CD4-positive, alpha-beta memory T cell (primary cell): ENCODE data around the gene ZBTB46. TPM values are rescaled to one million over a fixed set of nuclear protein-coding genes. Genes with fewer than 3 reads are reported as not detected.

Experiments used
- CTCF ChIA-PET: fragments of 350-600 bp; sonication (Branson Sonifier 250); formaldehyde crosslinking; loops from one replicate; lab custom pipeline; 2021; ENCODE audit warnings: inconsistent platforms; ENCODE audit not compliant: partially characterized antibody; lab: Charles Lee
- POLR2A ChIA-PET: fragments of 350-600 bp; sonication (Branson Sonifier 250); formaldehyde crosslinking; loops from one replicate; lab custom pipeline; 2021; ENCODE audit not compliant: partially characterized antibody; lab: Charles Lee
- DNase-seq, 5 donors: peaks; one replicate each; pipeline versions ENCODE4 v3.0.0 to v3.0.0-alpha.2; 2020 to 2022; ENCODE audit warnings: mixed read lengths in 1 of 5
- H3K27ac ChIP-seq: one replicate; pipeline ENCODE4 v1.7.0; 2013; ENCODE audit warnings: low read depth, low read length
- H3K27me3 ChIP-seq: 2 replicates; pipeline ENCODE4 v1.7.0; 2013; ENCODE audit warnings: mild to moderate bottlenecking, low read length, moderate library complexity; ENCODE audit not compliant: insufficient read depth
- H3K36me3 ChIP-seq: 2 replicates; pipeline ENCODE4 v1.7.0; 2013; ENCODE audit warnings: mild to moderate bottlenecking, low read length, moderate library complexity; ENCODE audit not compliant: insufficient read depth
- H3K4me1 ChIP-seq: 2 replicates; pipeline ENCODE4 v1.7.0; 2013; ENCODE audit warnings: mild to moderate bottlenecking, low read length, moderate library complexity; ENCODE audit not compliant: insufficient read depth
- H3K4me3 ChIP-seq, 2 donors: one replicate each; pipeline ENCODE4 v1.7.0; 2013; ENCODE audit warnings: low read length in 2 of 2, mild to moderate bottlenecking in 1 of 2
- H3K9me3 ChIP-seq, 2 donors: one replicate each; pipeline ENCODE4 v1.7.0; 2013; ENCODE audit warnings: low read length in 2 of 2, control low read depth in 1 of 2; ENCODE audit not compliant: control insufficient read depth in 1 of 2
- H3K27ac Mint-ChIP-seq, 7 donors: one replicate each; pipeline ENCODE4 v1.8.0; 2020 to 2021; ENCODE audit warnings: mixed read lengths in 7 of 7, mild to moderate bottlenecking in 6 of 7, inconsistent platforms in 3 of 7, moderate library complexity in 3 of 7
- H3K27me3 Mint-ChIP-seq, 2 donors: one replicate each; pipeline ENCODE4 v1.8.0; 2020 to 2021; ENCODE audit warnings: mixed read lengths in 2 of 2
- H3K36me3 Mint-ChIP-seq, 2 donors: one replicate each; pipeline ENCODE4 v1.8.0; 2020 to 2021; ENCODE audit warnings: mixed read lengths in 2 of 2, inconsistent platforms in 1 of 2, mild to moderate bottlenecking in 1 of 2
- H3K4me1 Mint-ChIP-seq, 4 donors: one replicate each; pipeline ENCODE4 v1.8.0; 2020 to 2021; ENCODE audit warnings: mixed read lengths in 4 of 4, mild to moderate bottlenecking in 1 of 4
- H3K4me3 Mint-ChIP-seq, 8 donors: one replicate each; pipeline ENCODE4 v1.8.0; 2020 to 2021; ENCODE audit warnings: mixed read lengths in 8 of 8, mild to moderate bottlenecking in 7 of 8, moderate library complexity in 6 of 8, inconsistent platforms in 3 of 8
- H3K9me3 Mint-ChIP-seq, 8 donors: one replicate each; pipeline ENCODE4 v1.8.0; 2020 to 2021; ENCODE audit warnings: mixed read lengths in 8 of 8, mild to moderate bottlenecking in 5 of 8, inconsistent platforms in 3 of 8, moderate library complexity in 1 of 8
- intact Hi-C: fragments of 100-400 bp; cut with micrococcal nuclease; formaldehyde crosslinking; loops from one replicate; pipeline ENCODE4 v1.15.1; 2023
- polyA plus RNA-seq, 2 donors: library from polyadenylated mRNA; unstranded; fragments of 300-500 nt; fragmentation: Illumina TruSeq; gene quantifications; one replicate each; pipeline ENCODE4 v1.2.3, GENCODE V29; 2021
- total RNA-seq, 2 experiments: library from RNA; stranded (reverse); gene quantifications; one replicate each; pipeline ENCODE4 v1.2.3, GENCODE V29; 2021

The ZBTB46 gene
- total and polyA plus RNA-seq, 4 experiments from 2014 or later: 0.09 to 0.87 (median 0.28) TPM; not detected in 1

- H3K27ac ChIP-seq: peak overlapping the region; percentile 46
- intact Hi-C loops: loop anchor here (1.0 to 5.0 kb wide), 5 partner anchors 13 to 219 kb away; partner anchors contain the start of genes STMN3 and UCKL1
- peak overlapping the region; percentile 27 to 91 (median 64) for H3K4me3 Mint-ChIP-seq
- peaks cover 8 to 29% of the 10 kb centered on the region in 2 donors for H3K36me3 Mint-ChIP-seq
- CTCF ChIA-PET: interaction anchor here (1.6 to 2.4 kb wide), 2 partner anchors 31 kb away, joined by 7 to 26 read pairs; partner anchors contain the start of genes ARFRP1 and ZGPAT
- peaks cover 0 to 3% (median 0%) of the 10 kb centered on the region in 8 donors for H3K9me3 Mint-ChIP-seq
- no peaks in the 10 kb centered on the region for H3K27me3 ChIP-seq
- peak overlapping the region in 4 of 7 donors; percentile 17 to 44 (median 32) for H3K27ac Mint-ChIP-seq
- H3K27me3 Mint-ChIP-seq: no peaks in the 10 kb centered on the region
- no peaks in the 10 kb centered on the region for H3K9me3 ChIP-seq
- H3K4me1 Mint-ChIP-seq: peaks cover 10 to 28% (median 15%) of the 10 kb centered on the region in 4 donors
- DNase-seq: peak; percentile 34 to 59 (median 43)
- peak overlapping the region in 1 of 2 donors; percentile 92 for H3K4me3 ChIP-seq
- POLR2A ChIA-PET: interaction anchor here (0.9 to 7.0 kb wide), 24 partner anchors 10 to 341 kb away, joined by 3 to 202 read pairs (median 12); partner anchors contain the start of genes ARFRP1, FNDC11, GMEB2 and HELZ2
- H3K4me1 ChIP-seq: peaks cover 33% of the 10 kb centered on the region
- peaks cover 22% of the 10 kb centered on the region for H3K36me3 ChIP-seq
Observed at GRCh38 chr20:63737945-63738686, 92.9 kb downstream of the ZBTB46 start.

- Mint-ChIP-seq H3K36me3 (peaks cover 7 to 29% of the 10 kb centered on the region in 2 donors), H3K27me3 (no peaks in the 10 kb centered on the region), H3K4me3 (peak overlapping the region; percentile 89 to 95 (median 91)), H3K9me3 (peaks cover 0 to 3% (median 0%) of the 10 kb centered on the region in 8 donors), H3K4me1 (peaks cover 10 to 28% (median 15%) of the 10 kb centered on the region in 4 donors), H3K27ac (peak overlapping the region in 2 of 7 donors; percentile 72 to 97)
- Histone ChIP-seq H3K27me3 (no peaks in the 10 kb centered on the region), H3K4me1 (peaks cover 35% of the 10 kb centered on the region), H3K4me3 (peak overlapping the region in 1 of 2 donors; percentile 92), H3K36me3 (peaks cover 22% of the 10 kb centered on the region), H3K9me3 (no peaks in the 10 kb centered on the region), H3K27ac (peak overlapping the region; percentile 69)
- intact Hi-C loops: loop anchor here (1.0 to 5.0 kb wide), 5 partner anchors 13 to 220 kb away; partner anchors contain the start of genes STMN3 and UCKL1
- CTCF ChIA-PET: interaction anchor here (1.3 to 2.4 kb wide), 5 partner anchors 10 to 38 kb away, joined by 3 to 26 read pairs (median 6); partner anchors contain the start of genes ARFRP1 and ZGPAT
- DNase-seq: peak in 1 of 5 donors; percentile 26
- POLR2A ChIA-PET: interaction anchor here (0.9 to 7.0 kb wide), 20 partner anchors 10 to 341 kb away, joined by 3 to 202 read pairs (median 18); partner anchors contain the start of genes ARFRP1, FNDC11, GMEB2 and OPRL1
Observed at GRCh38 chr20:63737695-63737944, 93.4 kb downstream of the ZBTB46 start.

DNA sequence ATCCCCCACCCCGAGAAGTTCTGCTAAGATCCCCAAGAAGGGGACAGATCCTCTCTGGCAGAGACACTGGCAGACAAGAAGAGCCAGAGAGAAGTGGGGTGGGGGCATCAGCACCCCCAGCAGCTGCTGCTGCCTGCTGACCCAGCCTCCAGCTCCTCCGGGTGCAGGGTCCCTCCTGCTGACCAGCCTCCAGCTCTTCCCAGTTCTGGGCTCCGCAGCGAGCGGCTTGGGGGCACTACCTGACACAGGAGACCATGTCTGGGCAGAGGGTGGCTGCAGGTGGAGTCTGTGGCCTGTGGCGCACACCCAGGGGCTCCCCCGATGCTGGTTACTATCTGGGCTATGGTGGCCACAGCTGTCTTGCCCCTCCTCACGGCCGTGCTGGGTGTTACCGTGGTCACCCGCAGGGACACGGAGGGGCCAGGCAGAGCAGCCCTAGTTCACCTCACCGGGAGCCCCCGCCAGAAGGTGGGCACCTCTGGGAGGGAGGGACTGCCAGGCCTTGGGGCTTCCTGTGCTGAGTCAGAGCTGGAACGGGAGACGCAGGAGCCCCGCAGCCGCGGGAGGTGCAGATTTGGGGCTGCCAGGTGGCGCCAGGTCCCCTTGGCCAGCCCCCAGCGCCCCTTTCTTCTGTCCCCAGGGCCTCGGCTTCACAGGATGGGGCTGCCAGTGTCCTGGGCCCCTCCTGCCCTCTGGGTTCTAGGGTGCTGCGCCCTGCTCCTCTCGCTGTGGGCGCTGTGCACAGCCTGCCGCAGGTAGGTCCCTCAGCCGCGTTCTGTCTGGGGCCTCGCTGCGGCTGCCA is 94.0 kb downstream of the ZBTB46 start:
- peaks cover 22% of the 10 kb centered on the region for H3K36me3 ChIP-seq
- DNase-seq: peak; percentile 61 to 84 (median 66)
- intact Hi-C loops: loop anchor here (1.0 to 5.0 kb wide), 7 partner anchors 9 to 220 kb away; partner anchors contain the start of genes ARFRP1, STMN3 and UCKL1
- H3K4me1 Mint-ChIP-seq: peaks cover 10 to 28% (median 15%) of the 10 kb centered on the region in 4 donors
- peaks cover 7 to 29% of the 10 kb centered on the region in 2 donors for H3K36me3 Mint-ChIP-seq
- peak overlapping the region; percentile 69 for H3K27ac ChIP-seq
- no peaks in the 10 kb centered on the region for H3K27me3 ChIP-seq
- H3K27me3 Mint-ChIP-seq: no peaks in the 10 kb centered on the region
- POLR2A ChIA-PET: interaction anchor here (0.6 to 7.0 kb wide), 33 partner anchors 8 to 342 kb away, joined by 3 to 202 read pairs (median 8); partner anchors contain the start of genes ARFRP1, FNDC11, GMEB2 and OPRL1
- H3K27ac Mint-ChIP-seq: peak overlapping the region; percentile 90 to 97 (median 94)
- CTCF ChIA-PET: interaction anchor here (0.8 to 2.4 kb wide), 16 partner anchors 9 to 243 kb away, joined by 3 to 26 read pairs (median 4); partner anchors contain the start of genes ARFRP1, PTK6, SAMD10 and ZGPAT
- H3K9me3 Mint-ChIP-seq: peaks cover 0 to 3% (median 0%) of the 10 kb centered on the region in 8 donors
- peak overlapping the region; percentile 89 to 95 (median 91) for H3K4me3 Mint-ChIP-seq
- peak overlapping the region; percentile 91 to 92 for H3K4me3 ChIP-seq
- H3K9me3 ChIP-seq: no peaks in the 10 kb centered on the region
- peaks cover 40% of the 10 kb centered on the region for H3K4me1 ChIP-seq

GRCh38 chr20:63735859-63736718 is 95.0 kb downstream of the ZBTB46 start, which contains the start of gene LIME1:
Gene LIME1, plus strand, starts transcription at chr20:63736664. Its CDS starts 886 bp downstream, at chr20:63737550.
- Mint-ChIP-seq H3K9me3 (peaks cover 0 to 3% (median 0%) of the 10 kb centered on the region in 8 donors), H3K27me3 (no peaks in the 10 kb centered on the region), H3K4me3 (peak within 1 kb of the TSS; percentile 89 to 95 (median 91)), H3K27ac (peak within 1 kb of the TSS; percentile 90 to 97 (median 94)), H3K36me3 (peaks cover 7 to 29% of the 10 kb centered on the region in 2 donors), H3K4me1 (peaks cover 10 to 28% (median 15%) of the 10 kb centered on the region in 4 donors)
- Histone ChIP-seq H3K27me3 (no peaks in the 10 kb centered on the region), H3K4me1 (peaks cover 42% of the 10 kb centered on the region), H3K27ac (peak within 1 kb of the TSS; percentile 69), H3K9me3 (no peaks in the 10 kb centered on the region), H3K4me3 (peak within 1 kb of the TSS; percentile 91 to 92), H3K36me3 (peaks cover 22% of the 10 kb centered on the region)
- ChIA-PET POLR2A (interaction anchor here (0.6 to 7.0 kb wide), 37 partner anchors 8 to 343 kb away, joined by 3 to 202 read pairs (median 7); partner anchors contain the start of genes ARFRP1, FNDC11, GMEB2 and OPRL1), CTCF (interaction anchor here (0.8 to 2.4 kb wide), 16 partner anchors 8 to 244 kb away, joined by 3 to 26 read pairs (median 4); partner anchors contain the start of genes ARFRP1, PTK6, SAMD10 and ZGPAT)
- intact Hi-C loops: loop anchor here (1.0 to 5.0 kb wide), 6 partner anchors 8 to 221 kb away; partner anchors contain the start of genes ARFRP1, STMN3 and UCKL1
- DNase-seq: peak; percentile 85 to 91 (median 87)

DNA sequence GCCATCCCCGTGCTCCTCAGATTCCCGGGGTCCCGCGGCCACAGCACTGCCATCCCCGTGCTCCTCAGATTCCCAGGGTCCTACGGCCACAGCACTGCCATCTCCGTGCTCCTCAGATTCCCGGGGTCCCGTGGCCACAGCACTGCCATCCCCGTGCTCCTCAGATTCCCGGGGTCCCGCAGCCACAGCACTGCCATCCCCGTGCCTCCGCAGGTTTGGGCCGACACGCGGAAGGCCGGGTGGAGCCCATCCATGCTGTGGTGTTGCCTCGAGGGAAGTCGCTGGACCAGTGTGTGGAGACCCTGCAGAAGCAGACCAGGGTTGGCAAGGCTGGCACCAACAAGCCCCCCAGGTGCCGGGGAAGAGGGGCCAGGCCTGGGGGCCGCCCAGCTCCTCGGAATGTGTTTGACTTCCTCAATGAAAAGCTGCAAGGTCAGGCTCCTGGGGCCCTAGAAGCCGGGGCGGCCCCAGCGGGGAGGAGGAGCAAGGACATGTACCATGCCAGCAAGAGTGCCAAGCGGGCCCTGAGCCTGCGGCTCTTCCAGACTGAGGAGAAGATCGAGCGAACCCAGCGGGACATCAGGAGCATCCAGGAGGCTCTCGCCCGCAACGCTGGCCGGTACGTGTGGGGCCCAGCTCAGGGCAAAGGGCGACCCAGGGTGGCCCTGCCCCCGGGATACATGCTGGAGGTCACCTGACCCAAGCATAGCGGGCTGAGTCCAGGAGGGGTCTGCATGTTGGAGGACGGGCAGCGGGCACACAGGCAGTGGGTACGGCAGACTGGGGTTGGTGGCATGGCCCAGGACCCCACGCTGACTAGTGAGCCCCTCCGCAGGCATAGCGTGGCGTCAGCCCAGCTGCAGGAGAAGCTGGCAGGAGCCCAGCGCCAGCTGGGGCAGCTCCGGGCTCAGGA is 95.9 kb downstream of the ZBTB46 start:
- peak overlapping the region in 1 of 2 donors; percentile 92 for H3K4me3 ChIP-seq
- peaks cover 45% of the 10 kb centered on the region for H3K4me1 ChIP-seq

More for the DNA sequence above, 95.9 kb downstream of the ZBTB46 start:
- Mint-ChIP-seq H3K4me1 (peaks cover 12 to 28% (median 16%) of the 10 kb centered on the region in 4 donors), H3K4me3 (peak overlapping the region in 6 of 8 donors; percentile 65 to 92 (median 90)), H3K9me3 (peaks cover 0 to 3% (median 0%) of the 10 kb centered on the region in 8 donors), H3K27ac (peak overlapping the region in 3 of 7 donors; percentile 79 to 97 (median 81)), H3K36me3 (peaks cover 7 to 29% of the 10 kb centered on the region in 2 donors), H3K27me3 (no peaks in the 10 kb centered on the region)
- CTCF ChIA-PET: interaction anchor here (1.2 to 2.4 kb wide), 6 partner anchors 16 to 198 kb away, joined by 3 to 26 read pairs (median 8); partner anchors contain the start of genes ARFRP1, PTK6 and ZGPAT
- DNase-seq: no peak
- no peak overlapping the region for H3K27ac ChIP-seq
- no peaks in the 10 kb centered on the region for H3K9me3 ChIP-seq
- POLR2A ChIA-PET: interaction anchor here (0.6 to 7.0 kb wide), 22 partner anchors 11 to 344 kb away, joined by 3 to 202 read pairs (median 10); partner anchors contain the start of genes ARFRP1, FNDC11, GMEB2 and OPRL1
- no peaks in the 10 kb centered on the region for H3K27me3 ChIP-seq
- H3K36me3 ChIP-seq: peaks cover 22% of the 10 kb centered on the region
- intact Hi-C loops: loop anchor here (5.0 kb wide), 1 partner anchor 222 kb away; the partner anchor contains the start of gene UCKL1
